Hepatic stellate cell (primary cell): ENCODE results near the gene PRX.
A peak's percentile ranks its signal among the peaks of the same experiment; 100 is the strongest.
"Not testable (repeated sequence)": the region's sequence is repeated elsewhere in the genome, so short reads cannot be mapped to it uniquely, and the experiment has no call there.

Source experiments
- DNase-seq: peaks from one replicate; pipeline ENCODE4 v3.0.0; 2011; ENCODE audit warnings: low spot score

The PRX gene

DNA sequence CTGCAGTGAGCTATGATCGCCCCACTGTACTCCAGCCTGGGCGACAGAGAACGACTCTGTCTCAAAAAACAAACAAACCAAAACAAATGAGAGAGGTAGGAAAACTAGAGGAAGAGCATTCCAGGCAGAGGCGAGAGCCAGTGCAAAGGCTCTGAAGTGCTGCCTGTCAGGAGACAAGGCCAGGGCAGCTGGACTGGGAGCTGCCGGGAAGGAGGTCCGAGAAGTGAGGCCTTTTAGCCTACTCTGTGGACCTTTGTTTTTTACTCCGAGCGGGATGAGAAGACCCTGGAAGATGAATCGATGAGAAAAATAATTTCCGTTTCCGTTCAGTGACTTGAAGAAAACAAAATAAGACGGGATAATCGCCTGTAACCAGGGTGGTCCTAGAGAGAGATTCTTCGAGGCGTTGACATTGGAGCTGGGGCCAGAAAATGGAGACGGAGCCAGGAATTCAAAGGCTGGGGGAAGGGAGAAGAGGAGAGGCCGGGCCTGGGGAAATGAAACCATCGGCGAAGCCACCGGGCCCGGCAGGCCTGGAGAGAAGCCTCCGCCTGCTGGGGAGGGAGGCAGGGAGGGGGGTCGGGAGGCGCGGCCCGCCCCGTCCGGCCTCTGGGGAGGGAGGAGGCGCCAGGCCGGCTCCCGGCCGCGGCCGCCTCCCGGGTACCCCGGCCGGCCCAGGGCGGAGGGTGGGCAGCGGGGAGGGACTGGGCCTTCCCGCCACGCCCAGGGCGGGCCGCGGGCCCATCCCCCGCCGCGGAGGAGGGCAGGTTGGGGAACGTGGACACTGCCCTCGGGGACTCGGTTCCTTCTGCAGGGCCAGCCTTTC lies 20.4 kb upstream of the PRX start:
- DNase-seq, result peak; percentile 88

DNA sequence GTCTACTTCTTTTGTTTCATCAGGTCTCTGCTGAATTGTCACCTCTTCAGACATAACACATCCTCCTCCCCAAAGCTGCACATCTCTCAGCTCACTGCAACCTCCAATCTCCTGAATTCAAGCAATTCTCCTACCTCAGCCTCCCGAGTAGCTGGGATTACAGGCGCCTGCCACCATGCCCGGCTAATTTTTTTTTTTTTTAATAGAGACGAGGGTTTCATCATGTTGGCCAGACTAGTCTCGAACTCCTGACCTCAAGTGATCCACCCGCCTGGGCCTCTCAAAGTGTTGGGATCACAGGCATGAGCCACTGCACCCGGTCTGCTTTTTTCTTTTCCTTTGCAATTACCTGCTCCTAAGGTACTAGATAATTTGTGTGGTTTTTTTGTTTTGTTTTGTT lies 19.6 kb upstream of the PRX start:
- DNase-seq, result not testable (repeated sequence)

DNA sequence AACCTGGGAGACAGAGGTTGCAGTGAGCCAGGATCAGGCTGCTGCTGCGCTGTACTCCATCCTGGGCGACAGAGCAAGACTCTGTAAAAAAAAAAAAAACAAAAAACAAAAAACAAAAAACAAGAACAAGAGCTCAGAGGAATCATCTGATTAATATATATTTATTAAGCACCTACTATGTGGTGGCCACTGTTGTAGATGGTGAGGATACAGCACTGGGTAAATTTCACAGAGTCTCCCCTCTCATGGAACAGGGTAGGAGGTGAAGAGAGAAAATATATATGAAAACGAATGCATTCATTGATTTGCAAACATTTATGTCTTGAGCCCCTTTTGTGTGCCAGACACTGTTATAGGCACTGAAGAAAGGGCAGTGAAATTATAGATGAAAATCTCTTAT lies 18.5 kb upstream of the PRX start:
- DNase-seq, result no peak

- DNase-seq, result not testable (repeated sequence)
Measured at GRCh38 chr19:40430242-40430641, 17.1 kb upstream of the PRX start.

DNA sequence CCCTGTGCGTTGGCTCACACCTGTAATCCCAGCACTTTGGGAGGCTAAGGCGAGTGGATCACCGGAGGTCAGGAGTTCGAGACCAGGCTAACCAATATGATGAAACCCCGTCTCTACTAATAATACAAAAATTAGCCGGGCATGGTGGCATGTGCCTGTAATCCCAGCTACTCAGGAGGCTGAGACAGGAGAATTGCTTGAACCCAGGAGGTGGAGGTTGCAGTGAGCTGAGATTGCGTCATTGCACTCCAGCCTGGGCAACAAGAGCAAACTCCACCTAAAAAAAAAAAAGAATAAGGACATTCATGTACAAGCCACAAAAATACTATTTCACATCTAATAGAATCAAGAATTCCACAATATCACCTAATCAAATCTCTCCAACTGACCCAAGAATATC lies 15.0 kb upstream of the PRX start:
- not testable (repeated sequence) for DNase-seq

GRCh38 chr19:40425450-40426287 lies 12.5 kb upstream of the PRX start, which contains the start of gene SERTAD1:
TSS of gene SERTAD1 (minus strand) at chr19:40425992. CDS start at chr19:40423546, 2,446 bp downstream.
- peak; percentile 99 for DNase-seq

DNA sequence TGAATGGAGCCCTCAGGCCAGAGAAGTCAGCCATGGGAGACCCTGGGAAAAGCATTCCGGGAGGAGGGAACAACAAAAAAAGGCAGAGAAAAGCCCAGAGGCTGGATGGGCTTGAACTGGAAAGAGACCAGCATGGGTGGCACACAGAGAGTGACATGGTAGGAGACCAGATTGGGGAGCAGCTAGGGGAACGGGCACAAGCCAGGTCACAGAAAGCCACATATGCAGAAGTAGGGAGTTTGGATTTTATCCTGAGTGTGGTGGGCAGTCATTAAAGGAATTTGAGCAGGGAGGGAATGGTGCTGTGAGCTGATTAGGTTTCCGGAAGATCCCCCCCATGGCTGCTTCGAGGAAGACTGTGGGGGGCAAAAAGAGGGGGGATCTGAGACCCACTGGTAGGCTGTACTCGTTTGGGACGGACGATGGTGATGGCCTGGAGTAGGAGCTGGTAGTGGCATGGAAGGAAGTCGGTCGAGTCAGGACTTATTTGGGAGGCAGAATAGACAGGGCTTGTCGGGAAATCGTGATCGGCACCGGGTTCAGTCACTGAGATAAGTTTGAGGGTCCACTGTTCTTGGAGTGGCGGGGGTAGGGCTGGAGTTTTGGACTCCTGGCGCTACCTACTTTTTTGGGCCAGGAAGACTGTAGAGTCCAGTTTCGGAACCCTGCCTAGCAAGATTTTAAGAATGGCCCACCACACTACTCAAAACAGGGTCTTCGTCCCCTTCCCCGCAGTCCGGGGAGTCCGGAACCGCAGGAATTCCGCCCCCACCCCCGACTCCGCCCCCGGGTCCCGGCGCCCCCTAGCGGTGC lies 11.7 kb upstream of the PRX start:
- DNase-seq, result peak; percentile 42

- DNase-seq, result no peak
Measured at GRCh38 chr19:40423938-40424337, 10.8 kb upstream of the PRX start.

DNA sequence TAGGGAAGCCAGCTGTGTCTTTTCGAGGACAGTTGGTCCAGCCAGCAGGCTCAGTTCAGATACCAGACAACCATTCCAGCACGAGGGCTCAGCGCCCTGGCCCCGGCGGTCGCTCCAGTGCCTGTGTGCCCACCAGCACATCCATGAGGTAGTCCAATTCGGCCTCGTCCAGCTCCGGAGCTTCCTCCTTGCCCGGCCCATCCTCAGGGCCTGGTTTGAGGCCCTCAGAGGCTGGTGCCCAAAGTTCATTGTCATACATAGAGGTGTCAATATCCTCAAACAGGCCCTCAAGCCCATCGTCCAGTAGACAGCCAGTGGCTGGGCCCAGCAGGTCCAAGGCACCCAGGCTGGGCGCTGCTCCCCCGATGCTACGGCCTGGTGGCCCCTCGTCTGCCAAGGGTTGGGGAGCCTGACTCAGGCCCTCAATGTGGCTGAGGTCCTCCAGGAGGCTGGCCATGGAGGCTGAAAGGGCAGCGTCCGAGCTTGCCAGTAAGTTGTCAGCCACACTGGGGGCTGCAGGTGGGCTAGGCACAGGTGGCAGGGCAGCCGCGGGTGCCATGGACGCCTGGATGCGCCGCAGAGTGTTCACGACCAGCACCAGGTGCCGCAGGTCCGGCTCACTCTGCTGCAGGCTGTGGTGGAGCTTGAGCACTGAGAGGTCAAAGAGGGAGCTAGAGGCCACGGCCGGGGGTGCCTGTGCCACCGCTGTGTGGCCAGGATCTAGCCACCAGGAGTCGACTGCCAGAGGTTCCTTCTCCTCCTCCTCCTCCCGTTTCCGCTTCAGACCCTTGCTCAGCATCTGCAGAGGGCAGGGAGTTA lies 9.8 kb upstream of the PRX start:
- no peak for DNase-seq

DNA sequence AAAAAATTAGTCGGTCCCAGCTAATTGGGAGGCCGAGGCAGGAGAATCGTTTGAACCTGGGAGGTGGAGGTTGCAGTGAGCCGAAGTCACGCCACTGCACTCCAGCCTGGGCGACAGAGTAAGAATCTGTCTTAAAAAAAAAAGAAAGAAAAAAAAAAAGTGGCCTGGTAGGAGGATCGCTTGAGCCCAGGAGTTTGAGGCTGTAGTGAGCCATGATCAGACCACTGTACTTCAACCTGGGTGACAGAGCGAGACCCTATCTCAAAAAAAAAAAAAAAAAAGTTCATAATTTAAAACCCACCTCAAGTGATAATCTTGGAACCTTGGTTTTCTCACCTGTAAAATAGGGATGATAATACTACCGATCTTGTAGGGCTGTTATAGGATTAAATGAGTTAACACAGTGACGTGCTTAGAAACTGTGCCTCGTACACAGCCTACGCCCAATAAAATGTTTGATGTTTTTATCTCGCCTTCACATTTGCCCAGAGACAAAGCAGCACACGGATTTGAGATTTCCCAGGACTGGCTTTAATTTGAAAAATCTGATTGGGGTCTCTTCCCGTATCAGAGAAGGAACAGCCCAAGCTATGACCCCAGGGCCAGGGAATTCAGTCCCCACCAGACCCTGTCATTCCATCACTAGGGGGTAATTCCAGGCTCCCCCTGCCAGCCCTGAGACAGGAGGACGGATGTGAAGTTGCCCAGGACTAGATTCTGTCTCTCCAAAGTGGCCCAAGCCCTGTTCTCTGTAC lies 9.0 kb upstream of the PRX start:
- DNase-seq, result no peak

DNA sequence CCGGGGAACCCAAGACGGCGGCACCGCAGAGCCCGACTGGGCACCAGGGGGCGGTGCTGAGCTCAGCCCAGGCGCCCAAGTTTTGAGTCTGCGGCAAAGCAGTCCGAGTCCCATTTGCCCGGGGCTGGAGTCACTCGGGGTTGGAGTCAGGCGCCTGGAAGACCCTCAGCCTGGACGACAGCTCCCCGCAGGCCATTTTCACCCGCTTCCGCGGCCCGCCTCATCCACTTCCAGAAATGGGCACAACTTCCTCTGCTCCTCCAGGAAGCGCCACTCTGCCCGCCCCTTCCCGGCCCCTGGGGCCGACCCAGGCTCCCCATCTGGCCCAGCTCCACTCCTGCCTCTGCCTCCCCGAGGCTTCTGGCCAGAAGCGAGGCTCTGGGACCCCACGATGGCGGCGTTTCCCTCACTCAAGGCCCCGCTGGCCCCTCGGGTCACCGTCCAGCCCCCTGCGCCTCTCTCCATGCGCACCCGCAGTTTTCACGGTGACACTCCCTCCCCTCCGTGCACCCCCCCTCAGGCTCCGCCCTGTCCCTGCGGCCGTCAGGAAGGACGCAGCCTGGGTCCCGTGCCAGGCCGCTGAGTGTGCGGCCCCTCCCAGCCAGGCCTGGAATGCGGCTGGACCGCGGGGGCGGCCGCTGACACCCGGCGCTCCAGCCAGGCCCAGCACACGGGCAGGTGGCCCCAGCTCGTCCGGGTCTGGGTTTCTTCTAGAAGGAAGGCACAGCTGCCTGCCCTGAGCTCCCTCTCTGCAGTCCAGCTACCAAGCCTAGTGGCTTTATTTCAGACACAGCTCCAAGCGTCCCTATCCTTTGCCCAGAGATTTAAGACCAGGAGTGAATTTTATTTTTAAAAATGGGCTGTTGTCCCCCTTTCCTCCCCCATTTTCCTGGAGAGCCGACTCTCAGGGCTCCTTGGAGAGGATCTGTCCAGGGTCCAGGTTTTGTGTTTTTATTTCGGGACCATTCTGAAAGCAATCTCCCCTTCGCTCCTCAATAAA lies 7.9 kb upstream of the PRX start:
- DNase-seq, result peak; percentile 97

- no peak for DNase-seq
Measured at GRCh38 chr19:40420451-40420765, 7.2 kb upstream of the PRX start.

- DNase-seq, result no peak
Measured at GRCh38 chr19:40419780-40420179, 6.6 kb upstream of the PRX start.

- no peak for DNase-seq
Measured at GRCh38 chr19:40419066-40419612, 6.0 kb upstream of the PRX start.

DNA sequence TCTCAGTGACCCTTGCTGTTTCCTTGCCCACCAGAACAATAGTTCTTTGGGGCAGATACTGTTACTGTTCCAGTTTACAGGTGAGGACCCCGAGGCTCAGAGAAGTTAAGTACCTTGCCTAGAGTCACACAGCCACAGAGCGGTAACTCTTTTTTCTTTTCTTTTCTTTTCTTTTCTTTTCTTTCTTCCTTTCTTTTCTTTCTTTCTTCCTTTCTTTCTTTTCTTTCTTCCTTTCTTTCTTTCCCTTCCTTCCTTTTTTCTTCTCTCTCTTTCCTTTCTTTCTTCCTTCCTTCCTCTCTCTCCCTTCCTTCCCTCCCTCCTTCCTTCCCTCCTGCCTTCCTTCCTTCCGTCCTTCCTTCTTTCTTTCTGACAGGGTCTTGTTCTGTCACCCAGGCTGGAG lies 4.9 kb upstream of the PRX start:
- DNase-seq, result no peak

GRCh38 chr19:40417643-40417981 lies 4.4 kb upstream of the PRX start:
- DNase-seq, result no peak

- peak; percentile 75 for DNase-seq
Measured at GRCh38 chr19:40416918-40417642, 3.9 kb upstream of the PRX start.

DNA sequence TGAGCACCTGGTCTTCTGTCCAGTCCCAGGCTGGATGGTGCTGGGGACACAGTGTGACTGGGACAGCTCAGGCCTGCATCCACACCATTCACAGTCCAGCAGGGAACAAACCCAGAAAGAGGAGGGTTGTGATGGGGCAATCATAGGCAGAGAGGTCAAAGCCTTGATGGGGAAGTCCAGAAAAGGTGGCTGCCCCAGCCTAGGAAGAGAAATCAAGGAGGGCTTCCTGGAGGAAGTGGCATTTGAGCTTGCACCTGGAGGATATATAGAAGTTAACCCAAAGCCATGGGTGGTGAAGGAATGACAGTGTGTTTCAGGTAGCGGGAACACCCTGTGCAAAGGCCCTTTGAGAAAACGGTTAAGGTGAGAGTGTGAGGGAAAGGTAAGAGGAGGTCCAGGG lies 2.6 kb upstream of the PRX start:
- no peak for DNase-seq
